ENCODE data around the gene NRTN. TPM values are rescaled to one million over a fixed set of nuclear protein-coding genes. Genes with fewer than 3 reads are reported as not detected.

NRTN gene
- total RNA-seq, 1 experiment from 2014 or later = 3.9 TPM

- no TSS peak for BruUV-seq (replicated peaks)
- Histone ChIP-seq H3K4me3 (ENCODE audit: low read length) (no peak overlapping the region), H3K9me2 (replicated peaks; ENCODE audit: low read length) (no peaks in the 10 kb centered on the region), H2AFZ (ENCODE audit: low read length) (no peak overlapping the region), H3F3A (ENCODE audit: low read length, unreplicated experiment) (no peaks in the 10 kb centered on the region), H3K36me3 (ENCODE audit: low read depth, low read length) (no peaks in the 10 kb centered on the region), H3K9ac (ENCODE audit: low read length) (no peak overlapping the region), H3K9me3 (ENCODE audit: low read length) (no peaks in the 10 kb centered on the region), H4K20me1 (ENCODE audit: low read length) (no peaks in the 10 kb centered on the region), H3K4me2 (ENCODE audit: low read length) (no peak overlapping the region), H3K27ac (ENCODE audit: low read length) (no peak overlapping the region), H3K4me1 (ENCODE audit: insufficient read depth, low read length) (no peaks in the 10 kb centered on the region), H3K27me3 (ENCODE audit: low read length) (no peaks in the 10 kb centered on the region), H3K79me2 (ENCODE audit: low read length) (no peaks in the 10 kb centered on the region)
- DNase-seq (no peak), ATAC-seq (no peak)
- ChIA-PET CTCF (no interaction called here), POLR2A (ENCODE audit: unreplicated experiment) (no interaction called here)
- intact Hi-C loops (cut with micrococcal nuclease) = no loop called here
- TF ChIP-seq EZH2 (IDR thresholded peaks at IDR 0.05; ENCODE audit: low read length, unreplicated experiment) = no peak
- no peak for TF ChIP-seq CTCF (conservative IDR thresholded peaks at IDR 0.05; ENCODE audit: low read depth, low read length)
- TF ChIP-seq EZH2phosphoT487 (IDR thresholded peaks at IDR 0.05; ENCODE audit: borderline replicate concordance, low read length) = no peak
Measured at GRCh38 chr19:5867201-5868136, 62.6 kb downstream of the NRTN start.

GRCh38 chr19:5870986-5871394 lies 66.1 kb downstream of the NRTN start:
- Histone ChIP-seq H3K9me2 (replicated peaks; ENCODE audit: low read length) (no peaks in the 10 kb centered on the region), H3K36me3 (ENCODE audit: low read depth, low read length) (no peaks in the 10 kb centered on the region), H2AFZ (ENCODE audit: low read length) (no peak overlapping the region), H3K4me3 (ENCODE audit: low read length) (no peak overlapping the region), H3K9ac (ENCODE audit: low read length) (no peak overlapping the region), H3K79me2 (ENCODE audit: low read length) (no peaks in the 10 kb centered on the region), H3K27ac (ENCODE audit: low read length) (no peak overlapping the region), H3K9me3 (ENCODE audit: low read length) (no peaks in the 10 kb centered on the region), H4K20me1 (ENCODE audit: low read length) (no peaks in the 10 kb centered on the region), H3F3A (ENCODE audit: low read length, unreplicated experiment) (peaks cover 3% of the 10 kb centered on the region), H3K27me3 (ENCODE audit: low read length) (no peaks in the 10 kb centered on the region), H3K4me1 (ENCODE audit: insufficient read depth, low read length) (no peaks in the 10 kb centered on the region), H3K4me2 (ENCODE audit: low read length) (no peak overlapping the region)
- intact Hi-C loops (cut with micrococcal nuclease) = no loop called here
- ChIA-PET POLR2A (ENCODE audit: unreplicated experiment) (no interaction called here), CTCF (no interaction called here)
- ATAC-seq (no peak), DNase-seq (no peak)
- TF ChIP-seq EZH2phosphoT487 (IDR thresholded peaks at IDR 0.05; ENCODE audit: borderline replicate concordance, low read length) (no peak), CTCF (conservative IDR thresholded peaks at IDR 0.05; ENCODE audit: low read depth, low read length) (no peak), EZH2 (IDR thresholded peaks at IDR 0.05; ENCODE audit: low read length, unreplicated experiment) (no peak)
- no TSS peak for BruUV-seq (replicated peaks)

- no TSS peak for BruUV-seq (replicated peaks)
- POLR2A ChIA-PET (ENCODE audit: unreplicated experiment) = no interaction called here
- CTCF ChIA-PET = no interaction called here
Measured at GRCh38 chr19:5873617-5874199, 68.8 kb downstream of the NRTN start.

More at GRCh38 chr19:5873617-5874199, 68.8 kb downstream of the NRTN start:
- Histone ChIP-seq H3K4me3 (ENCODE audit: low read length) (no peak overlapping the region), H3K4me1 (ENCODE audit: insufficient read depth, low read length) (no peaks in the 10 kb centered on the region), H3K27me3 (ENCODE audit: low read length) (no peaks in the 10 kb centered on the region), H3K36me3 (ENCODE audit: low read depth, low read length) (no peaks in the 10 kb centered on the region), H4K20me1 (ENCODE audit: low read length) (no peaks in the 10 kb centered on the region), H2AFZ (ENCODE audit: low read length) (no peak overlapping the region), H3K4me2 (ENCODE audit: low read length) (no peak overlapping the region), H3F3A (ENCODE audit: low read length, unreplicated experiment) (peaks cover 3% of the 10 kb centered on the region), H3K9me2 (replicated peaks; ENCODE audit: low read length) (no peaks in the 10 kb centered on the region), H3K79me2 (ENCODE audit: low read length) (no peaks in the 10 kb centered on the region), H3K9me3 (ENCODE audit: low read length) (no peaks in the 10 kb centered on the region), H3K9ac (ENCODE audit: low read length) (no peak overlapping the region), H3K27ac (ENCODE audit: low read length) (no peak overlapping the region)
- ATAC-seq = no peak
- TF ChIP-seq EZH2 (IDR thresholded peaks at IDR 0.05; ENCODE audit: low read length, unreplicated experiment) (no peak), CTCF (conservative IDR thresholded peaks at IDR 0.05; ENCODE audit: low read depth, low read length) (no peak), EZH2phosphoT487 (IDR thresholded peaks at IDR 0.05; ENCODE audit: borderline replicate concordance, low read length) (no peak)
- no peak for DNase-seq
- intact Hi-C loops (cut with micrococcal nuclease) = no loop called here
